HG03520 (cell line): Measurements from ENCODE around the gene CFAP100.
A peak's percentile ranks its signal among the peaks of the same experiment; 100 is the strongest.

Source experiments
- ATAC-seq: cut with Tn5 transposase; IDR thresholded peaks from one replicate; pipeline ENCODE4 v1.9.1; 2021; ENCODE audit warnings: mild to moderate bottlenecking, moderate library complexity; ENCODE audit not compliant: unreplicated experiment

Gene CFAP100

DNA sequence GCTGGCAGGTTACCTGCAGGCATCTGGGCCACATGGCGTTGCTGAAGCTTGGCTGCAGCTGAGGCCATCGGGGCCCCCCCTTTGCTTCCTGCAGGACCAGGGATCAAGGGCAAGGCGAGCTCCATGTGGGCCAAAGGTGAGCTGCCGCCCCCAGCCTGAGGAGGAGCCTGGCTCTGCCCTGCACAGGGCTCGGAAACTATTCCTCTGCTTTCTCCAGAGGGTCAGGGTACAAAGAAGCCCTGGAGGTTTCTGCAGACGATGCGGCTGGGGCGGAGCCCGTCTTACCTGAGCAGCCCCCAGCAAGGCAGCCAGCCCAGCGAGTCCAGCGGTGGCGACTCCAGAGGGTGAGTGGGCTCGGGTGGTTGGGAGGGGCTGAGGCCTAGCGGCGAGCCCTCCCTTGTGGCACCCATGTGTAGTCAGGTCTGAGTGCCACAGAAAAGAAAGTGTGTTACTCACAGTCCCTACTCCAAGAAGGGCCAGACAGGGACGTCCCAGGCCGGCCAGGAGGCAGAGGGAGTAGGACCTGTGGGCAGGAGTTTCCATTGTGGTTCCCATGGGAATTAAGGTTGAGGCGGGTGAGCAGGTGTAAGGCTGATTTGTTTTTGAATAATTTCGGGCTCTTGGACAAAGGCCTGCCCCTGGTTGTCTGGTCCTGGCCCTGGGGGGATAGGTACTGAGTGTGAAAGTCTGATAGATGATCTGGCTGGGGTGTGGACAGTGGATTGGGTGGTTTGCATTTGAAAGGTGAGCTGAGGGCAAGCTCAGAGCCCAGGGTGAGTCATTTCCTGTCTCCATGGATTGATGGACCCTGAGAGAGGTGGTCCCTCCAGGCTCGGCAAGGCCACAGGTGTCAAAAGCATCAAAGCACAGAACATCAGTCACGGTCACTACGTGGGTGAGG lies 25.4 kb downstream of the CFAP100 start:
- ATAC-seq, result no peak

DNA sequence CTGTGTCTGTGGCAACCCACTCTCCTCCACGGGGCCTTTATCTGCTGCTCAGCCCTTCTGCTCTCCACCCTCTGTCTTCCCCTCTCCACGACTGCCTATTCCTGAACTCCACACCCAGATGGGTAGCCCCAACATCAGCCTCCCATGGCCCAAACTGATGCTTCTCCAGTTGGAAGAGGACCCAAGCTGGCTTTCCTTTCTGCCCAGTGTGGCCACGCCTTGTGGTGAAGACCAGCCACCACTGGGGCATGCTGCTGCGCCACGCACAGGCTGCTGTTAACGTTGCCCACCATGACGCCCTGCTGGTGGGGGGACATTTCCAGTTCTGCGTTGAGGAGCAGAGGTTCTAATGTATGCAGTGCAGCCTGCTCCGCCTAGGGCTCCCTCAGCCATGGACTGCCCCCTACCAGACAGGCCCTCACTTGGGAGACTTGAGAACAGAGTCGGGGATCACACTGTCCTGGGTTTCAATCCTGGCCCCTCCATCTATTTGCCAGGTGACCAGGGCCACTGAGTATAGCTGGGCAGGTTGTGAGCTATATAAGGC lies 26.9 kb downstream of the CFAP100 start:
- ATAC-seq, result no peak

DNA sequence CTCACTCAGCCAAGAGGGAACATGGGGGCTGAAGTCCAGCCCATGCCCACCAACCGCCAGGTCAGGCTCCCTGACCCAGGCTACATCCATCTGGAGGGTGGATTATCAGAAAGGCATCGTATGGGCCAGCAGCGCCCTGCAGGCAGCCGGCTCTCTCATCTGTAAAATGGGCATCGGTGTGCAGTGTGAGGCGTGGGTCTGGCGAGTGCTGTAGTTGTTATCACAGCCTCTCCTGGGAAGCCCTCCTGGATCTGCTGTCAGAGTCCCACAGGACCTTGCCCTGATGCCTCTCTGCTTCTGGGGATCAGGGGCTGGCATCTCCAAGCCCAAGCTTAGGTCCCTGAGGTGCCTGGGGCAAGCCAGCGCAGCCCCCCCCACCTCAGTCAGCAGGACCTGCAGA lies 27.4 kb downstream of the CFAP100 start:
- no peak for ATAC-seq

DNA sequence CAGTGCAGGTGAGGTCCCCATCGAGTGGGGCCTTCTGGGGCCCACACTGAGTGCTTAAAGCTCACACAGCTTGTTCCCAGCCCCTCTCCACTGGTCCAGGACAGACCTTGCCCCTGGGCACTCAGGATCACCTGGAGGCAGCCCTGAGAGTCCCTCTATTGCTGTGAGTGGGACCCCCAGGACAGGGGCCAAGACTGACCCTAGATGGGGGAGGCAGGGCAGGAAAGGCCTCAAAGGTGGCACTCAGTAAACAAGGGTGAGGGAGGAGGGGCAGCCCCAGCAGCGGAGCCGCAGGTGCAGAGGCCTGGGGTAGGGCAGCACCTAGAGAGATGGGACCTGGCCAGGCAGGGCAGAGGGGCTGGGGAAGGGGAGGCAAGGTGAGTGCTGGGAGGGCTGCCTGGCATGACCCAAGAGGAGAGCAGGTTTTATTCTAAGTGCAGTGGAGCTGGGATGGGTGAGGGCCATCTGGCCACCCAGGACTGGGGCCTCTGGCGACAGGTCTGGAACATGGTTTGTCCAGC lies 27.9 kb downstream of the CFAP100 start:
- no peak for ATAC-seq

DNA sequence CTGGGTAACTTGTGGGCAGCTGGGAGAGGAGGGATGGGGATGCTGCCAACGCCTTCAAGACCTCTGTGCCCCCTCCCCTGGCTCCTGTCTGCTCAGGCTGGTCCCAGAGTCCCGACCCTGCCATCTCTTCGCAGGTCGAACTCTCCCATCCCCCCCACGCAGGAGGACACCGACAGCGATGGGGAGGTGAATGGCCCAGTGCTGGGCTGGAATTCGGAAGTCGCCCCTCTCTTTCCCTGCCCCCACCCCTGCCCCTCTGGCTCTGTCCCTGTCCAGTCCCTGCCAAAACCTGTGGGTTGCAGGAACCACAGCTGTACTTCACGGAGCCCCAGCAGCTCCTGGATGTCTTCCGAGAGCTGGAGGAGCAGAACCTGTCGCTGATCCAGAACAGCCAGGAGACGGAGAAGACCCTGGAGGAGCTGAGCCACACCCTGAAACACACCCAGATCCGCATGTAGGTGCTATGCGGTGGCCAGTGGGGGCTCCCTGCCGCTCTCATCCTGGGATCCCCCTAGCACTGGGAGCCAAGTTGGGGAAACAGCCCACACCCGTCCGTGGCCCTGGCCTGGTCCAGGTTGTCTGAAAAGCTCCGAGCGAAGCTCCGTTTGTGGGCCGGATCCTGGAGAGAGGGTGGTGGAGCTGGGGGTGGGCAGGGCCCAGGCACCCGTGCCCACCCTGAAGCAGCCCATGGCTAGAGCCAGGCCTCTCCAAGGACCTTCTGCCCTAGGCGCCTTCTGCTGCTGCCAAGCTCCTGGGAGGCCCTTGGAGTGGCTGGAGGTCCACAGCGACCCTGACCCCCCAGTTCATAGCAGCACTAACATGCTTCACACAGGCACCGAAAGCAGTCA lies 28.7 kb downstream of the CFAP100 start:
- ATAC-seq, result no peak

DNA sequence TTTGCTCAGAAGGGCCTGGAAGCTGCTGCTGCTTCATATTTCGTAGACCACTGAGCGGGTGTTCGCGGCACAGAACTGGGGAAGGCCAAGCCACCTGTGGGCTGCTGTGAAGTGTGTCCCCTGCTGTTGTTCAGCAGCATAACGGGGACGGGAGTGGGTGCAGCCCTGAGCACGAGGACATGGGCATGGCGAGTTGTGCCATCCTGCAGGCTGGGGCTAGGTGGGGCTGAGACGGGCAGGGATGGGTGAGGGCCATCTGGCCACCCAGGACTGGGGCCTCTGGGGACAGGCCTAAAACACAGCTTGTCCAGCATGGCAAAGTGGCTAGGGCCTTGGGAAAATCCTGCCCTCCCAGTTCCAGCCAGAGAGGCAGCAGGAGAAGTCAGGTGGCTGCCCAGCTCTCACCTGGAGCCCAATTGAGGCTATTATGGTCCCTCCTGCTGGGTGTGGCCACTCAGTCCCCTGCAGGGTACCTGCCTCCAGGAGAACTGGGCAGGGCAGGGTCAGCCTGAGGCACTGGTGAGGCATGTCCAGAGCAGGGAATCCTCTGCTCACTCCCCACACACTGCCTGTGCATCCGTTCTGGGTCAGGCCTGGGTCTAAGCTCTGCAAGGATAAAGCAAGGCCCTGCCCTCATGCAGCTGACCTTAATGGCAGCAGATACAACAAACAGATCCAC lies 29.5 kb downstream of the CFAP100 start:
- no peak for ATAC-seq

DNA sequence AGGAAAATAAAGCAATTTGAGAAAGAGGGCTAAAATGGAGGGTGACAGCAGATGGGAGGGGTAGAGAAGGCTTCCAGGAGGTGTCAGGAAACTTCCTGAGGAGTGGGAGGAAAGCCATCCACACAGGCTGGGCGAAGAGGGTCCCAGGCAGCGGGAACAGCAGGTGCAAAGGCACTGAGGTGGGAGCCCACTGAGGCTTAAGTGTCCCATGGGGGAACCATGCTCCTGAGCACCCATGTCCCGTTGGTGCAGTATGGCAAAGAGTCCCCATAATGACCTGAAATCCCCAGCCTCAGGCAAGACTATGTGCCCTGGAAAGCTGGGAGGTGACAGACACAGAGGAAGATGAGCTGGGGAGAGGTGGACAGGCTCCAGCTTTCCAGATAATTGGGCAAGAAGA lies 30.0 kb downstream of the CFAP100 start:
- no peak for ATAC-seq

DNA sequence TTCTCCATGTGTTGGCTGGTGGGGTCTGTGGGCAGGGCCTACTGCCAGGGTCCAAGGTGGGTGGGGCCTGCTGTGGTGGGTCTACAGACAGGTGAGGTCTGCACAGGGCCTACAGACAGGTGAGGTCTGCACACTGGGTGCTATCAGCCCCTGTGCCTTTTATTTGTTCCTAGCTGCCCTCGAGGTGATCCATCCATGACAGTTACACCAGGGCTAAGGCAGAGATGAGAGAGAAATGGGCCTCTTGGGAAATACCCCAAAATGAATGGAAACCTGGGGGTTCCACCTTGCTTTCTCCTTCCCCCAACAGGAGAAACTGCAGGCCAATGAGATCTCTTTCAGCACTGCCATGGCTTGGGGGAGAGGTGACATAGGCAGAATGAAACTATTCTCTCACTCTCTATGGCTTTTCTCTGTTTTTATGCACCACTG lies 36.4 kb downstream of the CFAP100 start:
- peak; percentile 55 for ATAC-seq

DNA sequence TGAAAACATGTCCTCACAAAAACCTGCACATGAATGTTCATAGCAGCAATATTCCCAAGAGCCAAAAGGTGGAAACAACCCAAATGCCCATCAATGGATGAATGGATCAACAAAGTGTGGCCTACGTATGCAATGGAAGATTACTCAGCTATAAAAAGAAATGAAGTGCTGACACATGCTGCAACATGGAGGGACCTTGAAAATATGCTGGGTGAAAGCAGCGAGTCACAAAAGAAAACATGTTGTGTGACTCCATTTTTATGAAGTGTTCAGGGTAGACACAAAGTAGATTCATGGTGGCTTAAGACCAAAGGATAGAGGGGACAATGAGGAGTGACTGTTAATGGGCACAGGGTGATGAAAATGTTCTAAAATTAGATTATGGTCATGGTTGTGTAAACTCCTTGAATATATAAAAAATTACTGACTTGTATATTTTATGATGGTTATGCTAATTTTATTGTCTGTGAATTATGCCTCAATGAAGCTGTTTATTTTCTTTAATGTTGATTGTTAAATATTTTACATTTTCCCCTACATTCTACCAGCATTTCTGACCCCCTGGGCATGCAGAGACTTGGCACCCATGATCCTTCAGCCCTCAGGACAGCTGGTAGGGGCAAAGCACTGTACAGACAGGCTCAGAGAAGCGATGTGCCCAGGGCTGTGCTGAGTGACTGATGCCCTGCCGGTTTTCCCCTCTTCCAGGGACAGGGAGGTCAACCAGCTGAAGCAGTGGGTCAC lies 37.8 kb downstream of the CFAP100 start:
- no peak for ATAC-seq

DNA sequence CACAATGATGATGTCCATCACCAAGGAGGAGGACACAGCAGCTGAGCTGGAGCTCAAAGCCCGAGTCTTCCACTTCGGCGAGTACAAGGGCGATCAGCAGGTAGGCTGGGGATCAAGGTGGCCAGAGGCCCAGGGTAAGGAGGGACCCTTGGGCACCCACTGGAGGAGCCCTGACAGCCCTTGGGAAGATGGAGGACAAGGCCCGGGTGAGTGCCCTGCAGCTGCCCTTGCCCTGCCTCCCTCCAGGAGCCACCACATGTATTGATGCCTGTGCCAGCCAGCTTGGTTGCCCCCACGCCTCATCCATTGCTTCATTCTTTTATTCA lies 38.4 kb downstream of the CFAP100 start:
- no peak for ATAC-seq

DNA sequence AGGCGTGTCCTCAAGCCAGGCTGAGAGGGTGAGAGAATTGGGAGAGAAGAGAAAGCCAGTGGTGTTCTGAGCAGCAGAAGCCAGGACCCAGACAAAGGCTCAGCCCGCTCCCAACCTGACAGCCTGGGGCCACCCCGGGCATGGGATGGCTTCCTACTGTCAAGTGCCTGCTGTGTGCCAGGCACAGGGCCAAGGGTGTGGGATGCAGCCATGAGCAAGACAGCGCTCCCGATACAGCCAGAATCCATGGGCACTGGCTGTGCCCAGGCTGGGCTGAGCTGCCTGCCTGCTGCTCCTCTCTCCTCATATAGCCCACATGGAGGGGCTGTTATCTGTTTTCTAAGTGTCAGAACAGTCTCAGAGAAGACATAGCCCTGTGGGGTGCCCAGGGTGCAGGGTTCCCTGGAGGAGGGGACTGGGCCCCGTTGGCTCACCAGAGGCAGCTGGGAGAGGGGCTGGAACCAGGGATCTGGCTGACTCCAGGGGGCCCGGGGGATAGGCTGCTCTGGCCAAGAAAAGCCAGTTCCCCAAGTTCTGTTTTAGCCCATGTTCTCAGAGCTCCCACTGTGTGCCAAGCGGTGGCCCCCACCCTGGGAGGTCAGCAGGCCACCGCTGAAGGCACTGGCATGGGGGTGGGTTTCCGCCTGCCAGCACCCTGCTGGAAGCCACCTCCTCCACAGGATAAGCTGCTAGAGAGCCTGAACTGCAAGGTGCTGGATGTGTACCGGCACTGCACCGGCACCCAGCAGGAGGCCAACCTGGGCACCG lies 39.0 kb downstream of the CFAP100 start:
- ATAC-seq, result no peak

DNA sequence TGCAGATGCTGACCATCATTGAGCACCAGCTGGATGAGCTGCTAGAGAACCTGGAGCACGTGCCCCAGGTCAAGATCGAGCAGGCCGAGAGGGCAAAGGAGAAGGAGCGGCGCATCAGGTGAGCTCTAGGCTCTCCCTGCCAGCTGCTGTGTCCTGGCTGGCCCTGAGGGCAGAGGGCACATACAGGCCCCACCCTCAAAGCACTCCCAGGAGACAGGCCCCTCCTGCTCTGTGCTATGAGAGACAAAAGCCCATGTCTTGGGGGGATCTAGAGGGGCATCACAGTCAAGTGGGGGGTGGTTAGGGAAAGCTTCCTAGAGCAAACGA lies 39.5 kb downstream of the CFAP100 start:
- ATAC-seq, result no peak

DNA sequence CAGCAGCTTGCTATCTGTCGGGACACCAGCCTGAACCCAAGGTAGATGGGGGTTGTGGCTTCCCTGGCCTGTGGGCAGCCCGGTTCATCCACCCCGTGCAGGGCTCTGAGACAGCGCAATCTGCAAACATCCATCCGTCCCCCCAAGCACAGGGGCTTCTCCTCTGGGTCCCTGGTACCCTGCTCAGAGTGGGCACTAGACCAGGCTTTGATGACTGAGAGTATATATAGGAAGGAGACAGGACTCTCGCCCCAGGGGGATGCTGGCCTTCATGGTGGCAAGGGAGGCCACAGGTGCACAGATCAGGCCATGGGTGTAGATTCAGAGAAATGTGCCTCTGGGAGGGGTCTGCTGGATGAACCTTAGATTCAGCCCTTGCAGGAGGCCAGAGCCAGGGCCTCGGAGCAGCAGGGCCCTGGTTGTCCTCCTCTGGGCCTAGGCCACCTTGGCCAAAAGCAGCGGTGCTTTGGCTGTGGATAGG lies 40.3 kb downstream of the CFAP100 start:
- no peak for ATAC-seq

DNA sequence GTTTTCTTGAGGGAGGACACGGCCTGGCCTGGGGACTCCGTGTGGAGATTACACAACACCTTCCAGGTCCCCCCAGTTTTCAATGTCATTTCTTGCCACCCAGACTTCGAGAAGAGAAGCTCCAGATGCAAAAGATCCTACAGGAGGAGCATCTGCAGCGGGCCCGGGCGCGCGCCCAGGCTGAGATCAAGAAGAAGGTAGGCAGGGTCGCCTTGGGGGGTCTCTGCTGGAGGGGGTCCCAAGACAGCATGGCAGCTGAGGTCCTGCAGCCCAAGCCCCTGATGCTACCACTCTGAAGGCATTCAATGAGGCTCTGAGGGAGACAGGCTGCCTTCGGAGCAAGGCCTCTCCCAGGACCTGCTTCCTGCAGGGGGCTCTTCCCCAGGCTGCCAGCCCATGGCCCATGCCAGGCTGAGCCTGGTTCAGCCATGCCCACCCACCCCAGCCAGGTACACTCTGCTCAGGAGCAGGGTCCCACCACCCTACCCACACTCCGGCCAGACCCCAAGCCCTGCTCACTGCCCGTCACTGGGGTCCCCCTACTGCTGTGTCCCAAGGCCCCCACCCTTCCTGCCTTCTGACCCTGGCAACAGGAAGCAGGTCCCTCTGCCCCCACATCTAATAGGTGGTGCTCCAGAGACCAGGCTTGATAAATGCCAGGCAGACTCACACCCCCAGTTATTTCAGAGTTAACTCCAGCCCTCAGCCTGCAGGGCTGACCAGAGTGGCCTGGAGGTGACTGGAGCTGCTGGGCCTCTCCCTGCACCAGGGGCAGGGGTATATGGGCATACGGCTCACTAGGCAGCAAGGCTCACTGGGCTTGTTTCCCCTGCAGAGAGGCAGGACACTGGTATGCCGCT lies 41.0 kb downstream of the CFAP100 start:
- no peak for ATAC-seq

DNA sequence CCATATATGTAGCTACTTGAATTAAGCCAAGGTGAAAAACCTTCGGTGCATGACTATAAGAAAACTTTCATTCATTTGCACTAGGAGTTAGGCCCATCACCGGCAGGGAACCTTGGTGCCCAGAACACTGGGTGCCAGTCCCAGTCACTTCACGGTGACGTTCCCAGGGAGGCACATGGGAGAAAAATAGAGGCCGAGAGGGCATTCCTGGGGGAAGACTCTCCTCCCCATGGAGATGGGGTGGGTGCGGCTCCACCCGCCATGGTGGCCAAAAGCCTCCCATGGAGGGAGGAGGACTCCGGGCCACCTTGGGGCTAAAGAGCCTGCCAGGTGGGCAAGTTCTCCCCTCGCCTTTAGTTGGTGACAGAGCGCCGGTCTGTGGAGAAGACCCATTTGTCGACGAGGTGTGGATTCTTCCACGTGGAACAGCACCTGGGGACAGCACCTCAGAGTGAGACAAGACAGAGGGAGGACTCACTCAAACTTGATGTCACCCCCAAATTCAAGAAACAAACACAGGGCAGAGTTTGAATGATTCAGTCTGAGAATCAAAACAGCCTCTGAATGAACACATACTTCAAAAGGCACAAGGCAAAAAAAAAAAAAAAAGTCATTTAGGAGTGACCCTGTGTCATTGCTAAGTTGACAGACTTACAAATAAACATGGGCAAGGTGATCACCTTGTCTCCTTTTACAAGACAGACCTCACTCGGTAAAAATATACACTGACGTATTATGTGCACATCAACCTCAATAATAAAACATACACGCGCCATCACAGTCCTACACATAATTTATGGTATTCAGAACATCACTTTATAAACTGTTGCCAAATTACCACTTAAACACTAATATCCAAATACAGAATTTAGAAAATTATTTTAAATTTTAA lies 42.4 kb downstream of the CFAP100 start:
- no peak for ATAC-seq

DNA sequence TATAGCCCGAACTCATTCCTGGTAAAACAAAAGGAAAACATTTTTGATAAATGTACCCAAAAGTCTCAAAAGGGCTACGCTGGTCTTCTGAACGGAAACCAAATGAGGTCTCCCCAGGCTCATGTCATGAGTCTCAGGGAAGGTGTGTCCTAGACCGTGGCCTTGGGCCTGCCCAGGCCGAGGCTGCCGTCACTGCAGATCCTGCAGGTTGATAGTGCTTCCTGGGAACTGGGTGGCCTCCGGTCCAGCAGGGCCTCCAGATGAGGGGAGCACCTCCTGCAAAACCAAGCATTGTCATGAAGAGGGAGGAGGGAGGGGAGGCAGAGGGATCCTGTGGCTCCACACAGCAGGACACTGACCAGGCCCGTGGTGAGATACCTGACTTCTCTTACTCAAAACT lies 43.5 kb downstream of the CFAP100 start:
- ATAC-seq, result no peak

DNA sequence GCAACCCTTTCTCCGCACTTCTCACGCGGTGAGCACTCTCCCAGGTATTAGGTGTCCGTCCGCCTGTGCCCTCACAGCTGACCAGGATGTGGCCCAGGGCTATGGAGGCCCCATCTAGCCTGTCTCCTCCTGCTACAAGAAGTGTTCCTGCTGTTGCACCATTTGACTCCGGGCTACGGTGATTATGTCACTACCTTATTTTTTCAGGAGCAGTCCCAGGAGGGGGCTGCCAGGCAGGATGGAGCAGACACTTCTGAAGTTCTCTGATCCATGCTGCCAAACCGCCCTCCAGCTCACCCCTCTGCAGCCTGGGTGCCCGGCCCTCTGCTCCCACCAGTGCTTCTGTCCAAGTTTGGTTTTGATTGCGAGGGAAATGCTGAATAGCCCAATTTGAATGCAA lies 44.0 kb downstream of the CFAP100 start:
- no peak for ATAC-seq
